Measurements from ENCODE around the gene TPH1.

GRCh38 chr11:18000760-18001159 lies 45.3 kb downstream of the TPH1 start:
- no peak for TF ChIP-seq CTCF (IDR thresholded peaks at IDR 0.05 in 4 of 5, conservative IDR thresholded peaks at IDR 0.05 in 1 of 5)
- no peak for TF ChIP-seq POLR2A (IDR thresholded peaks at IDR 0.05)

All from gastrocnemius medialis (tissue), 4 donors.